Hematopoietic multipotent progenitor cell (in vitro differentiated cells): Measurements from ENCODE around the gene SLC27A5. TPM values are rescaled to one million over a fixed set of nuclear protein-coding genes. Genes with fewer than 3 reads are reported as not detected.
"Not testable (repeated sequence)": the region's sequence is repeated elsewhere in the genome, so short reads cannot be mapped to it uniquely, and the experiment has no call there.

ENCODE experiments used
- DNase-seq, 3 donors: peaks; one replicate each; pipeline ENCODE4 v3.0.0-alpha.2; 2011 to 2015; ENCODE audit warnings: low read depth in 2 of 3, low spot score in 2 of 3
- total RNA-seq: library from RNA; depleted of rRNA; stranded (reverse); fragments of >200 nt; gene quantifications from one replicate; pipeline ENCODE4 v1.2.3, GENCODE V29; 2012

SLC27A5 gene
- total RNA-seq, 1 donor, result 24.2 TPM

GRCh38 chr19:58474291-58474996, 37.3 kb downstream of the SLC27A5 start:
- no peak for DNase-seq

- DNase-seq, result no peak
These were observed 38.0 kb downstream of the SLC27A5 start for GRCh38 chr19:58473775-58474174.

GRCh38 chr19:58471736-58472135, 40.1 kb downstream of the SLC27A5 start:
- DNase-seq, result no peak

GRCh38 chr19:58470837-58471543, 40.8 kb downstream of the SLC27A5 start:
- DNase-seq, result not testable (repeated sequence)

GRCh38 chr19:58469241-58470013, 42.4 kb downstream of the SLC27A5 start:
- DNase-seq, result no peak

GRCh38 chr19:58468216-58468839, 43.5 kb downstream of the SLC27A5 start:
- DNase-seq, result no peak

- peak; percentile 88 to 97 (median 96) for DNase-seq
These were observed 44.8 kb downstream of the SLC27A5 start, which contains the start of gene ZNF324 for GRCh38 chr19:58466760-58467589. Gene ZNF324, plus strand, starts transcription at chr19:58467080. Its CDS starts 2,106 bp downstream, at chr19:58469186.

- no peak for DNase-seq
These were observed 45.6 kb downstream of the SLC27A5 start for GRCh38 chr19:58466089-58466759.

- no peak for DNase-seq
These were observed 51.8 kb downstream of the SLC27A5 start for GRCh38 chr19:58460039-58460438.

GRCh38 chr19:58456111-58456510, 55.7 kb downstream of the SLC27A5 start:
- DNase-seq, result no peak

- no peak for DNase-seq
These were observed 56.5 kb downstream of the SLC27A5 start for GRCh38 chr19:58455306-58455705.

- DNase-seq, result no peak
These were observed 58.0 kb downstream of the SLC27A5 start for GRCh38 chr19:58453743-58454142.

GRCh38 chr19:58451358-58452101, 60.3 kb downstream of the SLC27A5 start, which contains the start of gene ZNF324B:
Gene ZNF324B, plus strand, starts transcription at chr19:58451622. Its CDS starts 2,080 bp downstream, at chr19:58453702.
- peak; percentile 85 to 98 (median 96) for DNase-seq

- DNase-seq, result no peak
These were observed 60.9 kb downstream of the SLC27A5 start for GRCh38 chr19:58450856-58451357.

GRCh38 chr19:58449980-58450379, 61.8 kb downstream of the SLC27A5 start:
- DNase-seq, result not testable (repeated sequence)

GRCh38 chr19:58448860-58449259, 62.9 kb downstream of the SLC27A5 start:
- DNase-seq, result not testable (repeated sequence)
